NK-92 treated with Interleukin-12 subunit alpha and Interleukin-12 subunit beta, amount 100 ng/mL, for 24 hours (cell line): ENCODE measurements around the gene LBP.
"Not testable (repeated sequence)": the region's sequence is repeated elsewhere in the genome, so short reads cannot be mapped to it uniquely, and the experiment has no call there.

Experiments
- DNase-seq: peaks from one replicate; lab custom pipeline; 2025; lab: John Stamatoyannopoulos, UW

The LBP gene, protein sequence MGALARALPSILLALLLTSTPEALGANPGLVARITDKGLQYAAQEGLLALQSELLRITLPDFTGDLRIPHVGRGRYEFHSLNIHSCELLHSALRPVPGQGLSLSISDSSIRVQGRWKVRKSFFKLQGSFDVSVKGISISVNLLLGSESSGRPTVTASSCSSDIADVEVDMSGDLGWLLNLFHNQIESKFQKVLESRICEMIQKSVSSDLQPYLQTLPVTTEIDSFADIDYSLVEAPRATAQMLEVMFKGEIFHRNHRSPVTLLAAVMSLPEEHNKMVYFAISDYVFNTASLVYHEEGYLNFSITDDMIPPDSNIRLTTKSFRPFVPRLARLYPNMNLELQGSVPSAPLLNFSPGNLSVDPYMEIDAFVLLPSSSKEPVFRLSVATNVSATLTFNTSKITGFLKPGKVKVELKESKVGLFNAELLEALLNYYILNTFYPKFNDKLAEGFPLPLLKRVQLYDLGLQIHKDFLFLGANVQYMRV

DNA sequence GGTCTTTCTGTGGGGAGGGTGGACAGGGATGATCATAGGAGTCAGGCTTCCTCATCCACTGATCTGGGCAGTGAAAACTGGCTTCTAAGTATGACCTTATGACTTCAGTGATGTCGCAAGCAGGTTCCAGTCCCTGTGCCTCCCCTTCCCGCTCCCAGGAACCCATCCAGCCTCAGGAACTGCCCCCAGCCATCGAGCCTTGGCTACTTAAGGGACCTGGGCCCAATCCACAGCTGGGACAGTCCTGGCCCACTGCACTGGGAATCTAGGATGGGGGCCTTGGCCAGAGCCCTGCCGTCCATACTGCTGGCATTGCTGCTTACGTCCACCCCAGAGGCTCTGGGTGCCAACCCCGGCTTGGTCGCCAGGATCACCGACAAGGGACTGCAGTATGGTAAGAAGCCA is at the start of gene LBP:
Gene LBP (plus strand): TSS at position 236 of the 405 bp plus-strand sequence. CDS start 35 bp downstream, at position 271.
- no peak for DNase-seq

DNA sequence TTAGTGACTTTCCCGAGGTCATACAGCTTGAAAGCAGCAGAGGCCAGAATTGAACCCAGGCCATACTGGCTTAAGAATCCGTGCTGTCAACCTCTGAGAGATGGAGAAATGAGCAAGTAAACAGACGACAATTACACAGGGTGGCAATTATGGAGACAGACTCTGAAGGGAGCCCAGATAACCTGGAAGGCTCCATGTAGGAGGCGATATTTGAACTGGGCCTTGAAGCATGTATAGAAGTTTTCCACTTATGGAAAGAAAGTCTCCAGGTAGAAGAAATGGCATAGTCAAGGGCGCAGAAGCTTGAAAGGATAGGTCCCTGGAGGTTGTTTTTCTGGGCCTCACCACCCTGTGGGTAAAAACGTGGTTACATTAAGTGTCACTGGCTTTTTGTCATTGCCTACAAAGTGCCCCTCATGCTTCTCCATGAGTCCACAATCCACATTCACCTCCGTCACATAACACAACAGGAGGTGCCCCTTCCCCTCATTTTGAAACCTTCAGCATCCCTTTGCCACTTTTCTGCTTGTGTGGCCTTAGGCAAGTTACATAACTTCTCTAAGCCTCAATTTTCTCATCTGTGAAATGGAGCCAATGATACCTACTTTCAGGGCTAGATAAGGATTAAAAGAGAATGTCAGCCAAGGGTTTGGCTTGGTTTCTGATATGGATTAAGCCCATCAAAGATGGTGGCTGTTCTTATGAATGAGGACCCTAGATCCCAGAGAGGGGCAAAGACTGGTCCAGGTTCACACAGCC is 48.2 kb upstream of the LBP start:
- no peak for DNase-seq

DNA sequence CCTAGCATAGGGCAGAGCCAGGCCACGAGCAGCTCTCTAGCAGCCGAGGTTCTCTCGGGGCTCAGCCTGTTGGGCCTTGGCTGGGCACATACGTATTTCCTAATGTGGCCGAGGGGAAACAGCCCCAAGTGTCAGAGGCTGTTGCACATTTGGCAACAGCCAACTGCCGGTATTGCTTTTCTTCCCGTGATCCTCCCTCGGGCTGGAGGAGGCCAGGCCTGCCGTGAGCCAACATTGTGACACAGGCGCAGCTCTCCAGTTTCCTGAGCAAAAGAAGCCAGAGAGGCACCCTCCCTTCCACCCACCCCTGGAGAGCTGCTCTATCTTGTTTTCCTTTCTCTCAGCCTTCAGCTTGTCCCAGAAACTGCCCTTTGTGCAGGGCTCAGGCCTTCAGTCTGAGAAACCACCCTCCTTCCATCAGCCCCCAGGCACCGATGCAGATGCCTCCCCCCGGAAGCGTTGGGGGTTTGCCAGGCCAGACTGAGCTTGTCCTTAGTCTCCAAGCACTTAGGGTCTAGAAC is 47.5 kb upstream of the LBP start:
- no peak for DNase-seq

DNA sequence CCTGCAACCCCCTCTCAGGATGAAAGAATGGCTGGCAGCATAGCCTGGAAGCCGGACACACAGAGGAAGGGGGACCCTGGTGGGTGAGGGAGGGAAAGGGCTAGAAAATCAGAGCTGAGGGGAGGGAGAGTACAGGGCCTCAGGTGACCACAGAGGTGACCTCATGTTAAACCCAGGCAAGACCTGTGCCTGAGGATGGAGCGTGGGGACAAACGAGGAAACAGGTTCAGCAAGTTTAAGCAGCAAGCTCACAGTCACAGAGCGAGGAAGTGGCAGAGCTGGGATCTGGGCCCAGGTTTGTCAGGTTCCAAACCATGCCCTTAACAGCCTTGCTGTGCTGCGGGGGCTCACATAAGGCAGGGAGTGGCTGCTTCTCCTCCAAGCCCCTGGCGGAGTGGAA is 46.3 kb upstream of the LBP start:
- DNase-seq, result no peak

DNA sequence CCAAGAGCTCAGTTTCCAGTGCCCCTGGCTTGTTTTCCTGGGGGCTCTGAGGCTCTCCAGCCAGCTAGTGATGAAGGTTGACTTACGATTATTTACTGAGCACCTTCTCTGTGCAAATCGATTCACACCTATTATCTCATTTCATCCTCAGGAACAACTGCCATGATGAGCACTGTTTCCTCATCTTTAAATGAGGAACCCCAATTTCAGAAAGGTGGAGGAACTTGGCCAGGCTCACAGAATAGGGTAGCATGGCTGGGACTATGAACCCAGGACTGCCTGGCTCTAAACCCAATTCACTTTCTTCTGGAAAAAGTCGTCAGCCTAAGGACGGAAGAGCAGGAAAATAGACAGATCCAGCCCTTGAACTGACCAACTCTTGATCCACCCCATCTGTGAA is 45.8 kb upstream of the LBP start:
- no peak for DNase-seq

DNA sequence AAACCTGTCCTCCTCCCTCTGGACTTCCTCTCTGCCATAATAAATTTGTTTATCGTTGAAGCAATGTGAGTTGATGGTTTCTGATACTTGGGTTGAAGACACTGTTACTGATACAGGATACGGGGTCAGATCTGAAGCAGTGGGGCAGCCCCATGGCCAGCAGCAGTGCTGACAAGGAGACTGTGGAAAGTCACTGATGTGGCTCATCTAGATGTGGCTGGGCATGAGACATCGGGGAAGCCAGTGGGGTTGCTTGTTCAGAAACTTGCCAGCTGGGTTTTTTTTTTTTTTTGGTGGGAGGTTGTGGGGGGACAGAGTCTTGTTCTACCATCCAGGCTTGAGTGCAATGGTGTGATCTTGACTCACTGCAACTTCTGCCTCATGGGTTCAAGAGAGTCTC is 45.0 kb upstream of the LBP start:
- DNase-seq, result no peak

DNA sequence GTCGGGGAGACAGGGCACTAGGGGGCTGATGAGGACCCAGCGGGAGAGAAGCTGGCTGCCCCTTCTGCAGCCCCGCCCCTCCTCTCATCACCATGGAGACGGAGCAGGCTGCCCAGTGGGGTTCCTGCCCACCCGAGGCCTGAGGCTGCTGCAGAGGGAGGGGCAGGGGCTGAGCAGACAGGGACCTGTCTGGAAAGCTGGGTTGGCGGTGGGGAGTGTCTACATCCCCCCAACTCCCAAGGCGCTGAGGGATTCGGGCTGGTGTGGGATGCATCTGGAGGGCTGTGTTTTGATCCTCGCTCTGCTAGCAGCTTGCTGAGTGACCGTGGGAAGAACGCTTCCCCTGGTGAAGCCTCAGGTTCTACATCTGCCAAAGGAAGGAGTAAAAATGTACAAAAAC is 43.5 kb upstream of the LBP start:
- DNase-seq, result no peak

DNA sequence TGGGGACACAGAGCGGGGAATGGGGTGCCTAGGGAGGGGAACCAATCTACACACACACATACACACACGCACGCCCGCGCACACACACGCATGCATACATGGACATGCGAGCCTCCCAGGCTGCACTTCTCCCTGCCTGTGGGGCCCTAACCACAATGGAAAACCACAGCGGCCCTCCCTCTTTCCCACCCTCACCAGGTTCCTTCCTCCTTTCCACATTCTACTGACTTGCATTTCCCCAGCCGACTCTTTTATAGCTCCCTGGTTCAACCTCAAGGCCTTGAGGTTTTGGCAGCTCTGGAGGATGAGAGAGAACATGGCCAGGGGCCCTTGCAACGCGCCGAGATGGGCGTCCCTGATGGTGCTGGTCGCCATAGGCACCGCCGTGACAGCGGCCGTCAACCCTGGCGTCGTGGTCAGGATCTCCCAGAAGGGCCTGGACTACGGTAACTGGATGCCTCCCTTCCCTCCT is 42.3 kb upstream of the LBP start, which contains the start of gene BPI:
Gene BPI (plus strand): TSS at position 249 of the 472 bp plus-strand sequence. CDS start 68 bp downstream, at position 317.
- no peak for DNase-seq

DNA sequence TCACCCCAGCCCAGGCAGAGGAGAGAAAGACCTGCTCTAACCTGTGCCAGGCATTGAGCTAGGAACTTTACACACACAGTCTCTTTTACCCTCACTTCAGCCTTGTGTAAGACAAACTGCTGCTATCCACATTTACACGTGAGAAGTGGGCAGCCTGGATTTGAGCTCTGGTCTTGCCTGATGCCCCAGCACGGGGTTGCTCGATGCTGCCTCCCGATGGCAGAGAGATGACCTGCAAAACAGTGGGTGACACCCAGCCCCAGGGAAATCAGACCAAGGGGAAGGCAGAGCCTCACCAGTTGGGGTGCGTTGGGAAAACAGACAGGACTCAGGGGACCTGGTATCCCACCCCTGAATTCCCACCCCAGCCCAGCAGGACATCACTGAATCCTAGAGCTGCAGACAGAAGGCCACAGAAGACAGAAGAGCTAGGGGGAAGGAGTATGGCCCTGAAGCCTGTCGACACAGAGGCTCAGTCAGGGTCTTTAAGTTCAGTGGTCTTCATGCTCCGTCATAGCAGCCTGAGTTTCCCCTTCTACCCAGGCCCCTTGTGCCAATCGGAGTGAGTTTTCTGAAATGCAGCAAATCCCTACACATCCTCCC is 41.3 kb upstream of the LBP start:
- no peak for DNase-seq

DNA sequence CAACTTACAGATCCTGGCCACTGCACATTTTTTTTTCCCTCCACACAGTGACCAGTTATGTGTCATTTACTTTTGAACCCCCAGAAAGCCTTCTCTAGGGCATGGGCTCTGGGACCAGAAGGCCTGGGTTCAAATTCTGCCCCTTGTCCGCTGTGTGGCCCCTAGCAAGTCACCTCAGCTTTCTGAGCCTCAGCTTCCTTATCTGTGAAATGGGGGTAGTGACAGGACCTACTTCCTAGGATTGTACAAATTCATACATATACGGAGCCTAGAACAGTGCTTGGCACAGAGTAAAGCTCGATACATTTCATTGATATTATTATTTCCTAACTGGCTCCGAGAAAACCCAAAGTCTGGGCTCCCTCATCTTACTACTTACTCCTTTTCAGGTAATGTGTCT is 40.7 kb upstream of the LBP start:
- no peak for DNase-seq

DNA sequence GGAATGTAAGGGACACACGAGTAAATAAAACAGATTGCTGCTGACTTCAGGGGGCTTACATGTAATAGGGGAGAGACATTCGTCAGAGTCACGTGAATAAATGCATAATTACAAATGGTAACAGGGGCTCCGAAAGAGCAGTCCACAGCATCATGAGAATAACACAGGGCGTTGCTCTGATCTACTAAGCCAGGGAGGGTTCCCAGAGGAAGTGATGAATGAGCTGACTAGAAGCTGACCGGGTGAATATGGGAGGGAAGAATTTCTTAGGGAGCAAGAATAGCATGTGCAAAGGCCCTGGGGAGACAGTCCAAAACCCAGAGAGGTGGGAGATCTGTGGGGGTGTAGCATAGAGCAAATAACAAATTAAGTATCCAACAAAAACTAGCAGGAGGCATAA is 39.9 kb upstream of the LBP start:
- no peak for DNase-seq

DNA sequence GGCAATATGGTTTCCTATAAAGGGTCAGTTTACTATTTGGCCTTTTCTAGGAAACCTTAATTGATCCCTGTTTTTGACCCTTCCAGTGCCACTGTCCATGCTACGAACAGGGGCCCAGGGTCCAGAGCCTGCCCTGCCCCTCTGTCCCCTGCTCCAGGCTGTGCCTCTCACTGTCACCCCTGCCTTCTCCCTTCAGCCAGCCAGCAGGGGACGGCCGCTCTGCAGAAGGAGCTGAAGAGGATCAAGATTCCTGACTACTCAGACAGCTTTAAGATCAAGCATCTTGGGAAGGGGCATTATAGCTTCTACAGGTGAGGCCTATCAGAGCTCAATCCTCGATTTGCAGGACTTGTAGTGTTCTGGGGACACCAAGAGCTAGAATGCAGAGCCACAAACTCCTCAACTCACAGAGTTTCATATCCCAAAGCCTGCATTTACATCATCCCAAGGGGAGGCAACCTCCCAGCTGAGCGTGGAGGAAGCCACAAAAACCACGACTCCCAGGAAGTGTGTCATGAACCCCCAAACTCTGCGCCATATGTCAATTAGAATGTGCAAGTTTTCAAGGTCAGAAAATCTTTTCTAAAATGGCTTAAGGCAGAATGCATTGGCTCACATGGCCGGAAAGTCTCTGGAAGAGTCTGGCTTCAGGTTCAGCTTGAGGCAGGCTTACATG is 38.8 kb upstream of the LBP start:
- no peak for DNase-seq

DNA sequence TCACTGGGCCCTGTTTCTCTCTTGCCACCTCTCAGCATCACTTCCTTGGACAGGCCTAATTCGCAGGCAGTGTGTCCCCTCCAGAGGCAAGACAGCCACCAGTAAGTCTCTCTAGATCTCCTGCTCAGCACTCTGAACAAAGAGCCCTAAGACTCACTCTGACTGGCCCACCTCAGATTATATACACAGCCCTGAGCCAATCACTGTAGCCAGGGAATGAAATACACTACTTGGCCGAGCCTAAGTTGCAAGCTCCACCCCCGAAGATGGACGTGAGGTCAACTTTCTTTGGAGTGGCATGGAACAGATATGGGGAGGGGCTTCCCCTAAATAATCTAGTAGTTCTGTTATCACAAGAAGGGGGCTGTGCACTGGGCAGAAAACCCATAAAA is 38.2 kb upstream of the LBP start:
- DNase-seq, result no peak

DNA sequence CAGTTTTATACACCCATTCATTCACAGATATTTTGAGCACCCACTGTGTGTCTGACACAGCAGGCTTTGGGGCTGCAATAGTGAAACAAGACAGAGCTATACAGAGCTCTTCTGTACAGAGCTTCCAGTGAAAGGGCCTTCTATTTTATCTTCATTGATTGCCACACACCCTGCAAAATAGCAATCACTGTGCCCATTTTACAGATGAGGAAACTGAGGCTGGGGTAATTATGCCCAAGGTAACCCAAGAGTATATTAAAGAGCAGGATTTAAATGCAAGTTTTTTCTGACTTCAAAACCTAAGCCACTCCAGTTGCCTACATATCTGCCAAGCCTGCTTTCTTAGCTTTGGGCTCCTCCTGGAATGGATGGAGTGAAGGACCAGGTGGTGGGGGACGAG is 37.8 kb upstream of the LBP start:
- no peak for DNase-seq

DNA sequence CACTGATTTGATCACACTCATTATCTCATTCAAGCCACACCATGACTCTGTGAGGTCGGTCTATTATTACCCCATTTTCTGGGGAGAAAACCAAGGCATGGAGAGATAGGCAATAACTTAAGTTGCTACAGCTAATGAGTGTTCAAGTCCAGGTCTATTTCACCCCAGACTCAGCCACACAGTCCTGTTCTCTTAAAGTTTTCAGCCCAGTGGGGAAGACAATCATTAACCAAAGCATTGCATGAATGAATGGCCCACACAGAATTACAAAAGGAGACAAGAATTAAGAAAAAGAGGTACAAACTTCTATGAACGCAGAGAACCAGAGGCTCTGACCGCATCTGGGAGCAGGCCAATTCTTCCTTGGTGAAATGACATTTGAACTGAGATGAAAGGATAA is 35.2 kb upstream of the LBP start:
- DNase-seq, result no peak

DNA sequence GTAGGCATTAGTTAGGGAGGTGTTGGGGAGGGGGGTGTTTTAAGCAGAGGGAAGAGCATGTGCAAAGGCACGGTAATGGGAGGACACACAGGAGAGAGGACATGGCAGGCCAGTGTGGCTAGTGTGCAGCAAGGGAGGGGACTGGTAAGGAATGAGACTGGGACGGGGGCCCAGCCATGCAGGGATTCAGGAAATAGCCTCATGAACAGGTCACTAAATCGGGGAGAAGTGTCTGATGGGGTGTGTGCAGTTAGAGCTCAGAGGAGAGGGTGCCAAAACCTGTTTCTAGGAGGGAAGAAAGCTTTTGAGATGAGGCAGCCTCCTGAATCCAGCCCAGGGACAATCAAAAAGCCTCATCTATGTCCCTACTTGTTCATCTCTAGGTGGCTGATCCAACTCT is 34.8 kb upstream of the LBP start:
- no peak for DNase-seq

DNA sequence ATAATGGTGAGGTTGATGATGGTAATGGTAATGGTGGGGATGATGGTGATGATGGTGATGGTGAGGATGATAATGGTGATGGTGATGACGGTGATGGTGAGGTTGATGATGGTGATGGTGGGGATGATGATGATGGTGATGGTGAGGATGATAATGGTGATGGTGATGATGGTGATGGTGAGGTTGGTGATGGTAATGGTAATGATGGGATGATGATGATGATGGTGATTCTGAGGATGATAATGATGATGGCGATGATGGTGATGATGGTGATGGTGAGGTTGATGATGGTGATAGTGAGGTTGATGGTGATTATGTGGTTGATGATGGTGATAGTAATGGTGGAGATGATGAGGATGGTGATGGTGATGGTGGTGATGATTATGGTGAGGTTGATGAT is 32.6 kb upstream of the LBP start:
- DNase-seq, result no peak

DNA sequence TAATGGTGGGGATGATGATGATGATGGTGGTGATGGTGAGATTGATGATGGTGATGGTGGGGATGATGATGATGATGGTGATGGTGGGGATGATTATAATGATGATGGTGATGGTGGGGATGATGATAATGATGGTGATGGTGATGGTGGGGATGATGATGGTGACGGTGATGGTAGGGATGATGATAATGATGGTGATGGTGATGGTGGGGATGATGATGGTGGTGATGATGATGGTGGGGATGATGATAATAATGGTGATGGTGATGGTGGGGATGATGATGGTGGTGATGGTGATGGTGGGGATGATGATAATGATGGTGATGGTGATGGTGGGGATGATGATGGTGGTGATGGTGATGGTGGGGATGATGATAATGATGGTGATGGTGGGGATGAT is 31.9 kb upstream of the LBP start:
- not testable (repeated sequence) for DNase-seq

DNA sequence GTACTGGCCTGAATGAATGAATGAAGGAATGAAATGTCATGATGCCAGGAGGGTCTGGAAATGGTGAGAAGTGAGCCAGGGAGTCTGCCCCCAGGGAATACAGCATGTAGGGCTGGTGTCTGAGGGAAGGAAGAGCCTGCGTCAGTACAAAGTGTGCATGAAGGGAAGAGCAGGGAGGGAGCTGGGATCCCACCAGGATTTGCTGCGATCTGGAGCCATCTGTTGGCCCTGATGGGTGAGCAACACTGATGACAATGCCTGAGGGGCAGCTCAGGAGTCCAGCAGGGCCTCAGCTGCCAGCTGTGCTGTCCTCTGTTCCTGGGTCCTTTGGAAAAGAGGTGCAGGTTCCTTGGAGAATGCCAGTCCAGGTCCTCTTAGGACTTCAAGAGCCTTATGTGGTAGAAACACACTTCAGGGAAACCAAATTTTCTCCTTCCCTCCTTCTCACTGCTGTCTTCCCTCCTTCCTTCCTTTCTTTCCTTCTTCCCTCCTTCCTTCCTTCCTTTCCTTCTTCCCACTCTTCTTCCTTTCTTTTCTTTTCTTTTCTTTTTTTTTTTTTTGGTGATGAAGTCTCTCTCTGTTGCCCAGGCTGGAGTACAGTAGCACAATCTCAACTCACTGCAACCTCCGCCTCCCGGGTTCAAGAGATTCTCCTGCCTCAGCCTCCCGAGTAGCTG is 30.9 kb upstream of the LBP start:
- no peak for DNase-seq

DNA sequence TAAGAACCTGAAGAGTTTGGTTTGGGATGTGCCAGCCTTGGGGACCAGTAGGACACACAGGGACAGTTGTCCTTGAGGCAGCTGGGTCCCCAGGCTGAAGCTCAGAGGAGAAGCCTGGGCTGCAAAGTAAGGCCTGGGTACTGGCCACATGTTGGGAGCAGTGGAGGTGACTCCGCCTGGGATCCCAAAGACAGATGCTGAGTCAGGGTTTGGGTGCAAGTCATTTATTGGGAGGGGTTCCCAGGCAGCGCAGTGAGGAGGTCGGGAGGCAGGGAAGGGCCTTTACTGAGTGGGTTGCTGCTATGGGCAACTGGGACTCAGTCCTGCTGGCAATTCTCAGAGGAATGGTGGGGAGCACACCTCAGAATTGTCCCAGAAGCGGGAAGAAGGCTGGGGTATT is 29.9 kb upstream of the LBP start:
- DNase-seq, result no peak

DNA sequence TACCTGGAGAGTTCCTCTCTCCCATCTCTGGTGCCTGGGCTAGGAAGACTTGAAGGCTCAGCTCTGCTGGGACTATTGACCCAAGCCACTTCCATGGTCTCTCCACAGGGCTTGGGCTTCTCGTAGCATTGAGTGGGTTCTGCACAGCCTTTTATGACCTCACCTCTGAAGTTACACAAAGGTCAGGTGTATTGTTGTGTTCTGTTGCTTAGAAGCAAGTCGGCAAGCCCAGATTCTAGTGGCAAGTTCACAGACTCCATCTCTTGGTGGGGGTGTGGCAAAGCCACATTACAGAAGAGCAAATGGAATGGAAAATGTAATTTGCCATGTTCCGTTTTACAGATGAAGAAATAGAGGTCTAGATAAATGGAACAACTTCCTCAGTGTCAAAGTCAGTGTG is 28.9 kb upstream of the LBP start:
- DNase-seq, result no peak
